Measurements from ENCODE around the gene RHBDL2. TPM values are rescaled to one million over a fixed set of nuclear protein-coding genes. Genes with fewer than 3 reads are reported as not detected.

The RHBDL2 gene
- total RNA-seq, 8 experiments from 2014 or later, result 0.05 to 0.85 (median 0.58) TPM

DNA sequence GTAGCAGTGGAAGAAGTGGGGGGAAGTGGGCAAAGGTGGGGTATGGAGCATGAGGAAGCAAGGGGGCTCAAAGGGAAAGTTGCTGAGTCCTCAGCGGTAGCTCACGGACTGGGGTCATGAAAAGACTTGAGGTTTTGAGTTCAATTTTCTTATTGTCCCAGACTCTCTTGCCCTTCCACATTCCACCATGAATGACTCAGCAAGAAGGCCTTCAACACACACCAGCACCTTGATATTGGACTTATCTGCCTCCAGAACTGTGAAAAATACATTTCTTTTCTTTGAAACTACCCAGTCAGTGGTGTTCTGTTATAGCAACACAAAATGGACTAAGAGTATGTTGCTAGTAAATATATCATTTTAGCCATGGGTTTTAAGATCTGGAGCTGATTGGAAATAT, 17.3 kb upstream of the RHBDL2 start:
- Histone ChIP-seq H3K4me1 (replicated peaks in 1 of 2) (no peaks in the 10 kb centered on the region), H3K4me3 (no peak overlapping the region), H3K27ac (no peak overlapping the region)
- WGBS, 10 experiments, result 93 to 100% (median 100%) methylated on average over 2 of the region's 2 CpGs; no CpG with 5 or more reads in 5 of the 10 experiments
- in situ Hi-C loops (cut with MboI; ENCODE audit: low pct_unique_long_range_greater_than_20kb in 2 of 9, low sequenced_read_pairs in 9 of 9, unreplicated experiment in 9 of 9), result no loop called here
- no peak for ATAC-seq (replicated peaks in 6 of 8)

DNA sequence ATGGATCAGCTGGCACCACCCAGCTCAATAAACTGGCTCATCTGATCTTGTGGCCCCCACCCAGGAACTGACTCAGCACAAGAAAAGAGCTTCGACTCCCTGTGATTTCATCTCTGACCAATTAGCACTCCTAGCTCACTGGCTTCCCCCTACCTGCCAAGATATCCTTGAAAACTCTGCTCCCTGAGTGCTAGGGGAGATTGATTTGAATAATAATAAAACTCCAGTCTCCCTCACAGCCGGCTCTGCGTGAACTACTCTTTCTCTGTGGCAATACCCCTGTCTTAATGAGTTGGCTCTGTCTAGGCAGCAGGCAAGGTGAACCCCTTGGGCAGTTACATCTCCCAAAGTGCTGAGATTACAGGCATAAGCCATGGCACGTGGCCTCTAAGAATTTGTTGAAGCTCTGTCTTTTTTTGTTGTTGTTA, 11.8 kb upstream of the RHBDL2 start:
- WGBS, 10 experiments, result 20 to 46% (median 29%) methylated on average over 2 to 4 of the region's 4 CpGs; no CpG with 5 or more reads in 5 of the 10 experiments
- Histone ChIP-seq H3K4me3 (no peak overlapping the region), H3K27ac (no peak overlapping the region), H3K4me1 (replicated peaks in 1 of 2) (no peaks in the 10 kb centered on the region)
- in situ Hi-C loops (cut with MboI; ENCODE audit: low pct_unique_long_range_greater_than_20kb in 2 of 9, low sequenced_read_pairs in 9 of 9, unreplicated experiment in 9 of 9), result no loop called here
- no peak for ATAC-seq (replicated peaks in 6 of 8)

DNA sequence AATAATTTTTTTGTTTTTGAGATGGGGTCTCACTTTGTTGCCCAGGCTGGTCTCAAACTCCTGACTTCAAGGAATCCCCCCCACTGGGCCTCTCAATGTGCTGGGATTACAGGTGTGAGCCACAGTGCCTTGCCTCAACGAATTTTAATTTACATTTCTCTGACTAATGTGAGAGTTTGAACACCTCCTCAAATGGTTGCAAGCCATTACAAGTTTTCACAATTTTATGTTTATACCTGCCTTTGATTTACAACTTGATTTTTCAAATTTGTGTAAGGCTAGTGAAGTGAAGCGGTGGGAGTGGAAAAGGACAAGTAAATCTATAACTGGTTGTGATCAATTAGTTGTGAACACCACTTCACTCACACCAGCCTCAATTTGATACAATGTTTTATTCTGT, 8.9 kb upstream of the RHBDL2 start:
- H3K27ac ChIP-seq, result no peak overlapping the region
- WGBS, 10 experiments, result 41 to 100% (median 77%) methylated on average over 1 to 2 of the region's 2 CpGs; no CpG with 5 or more reads in 2 of the 10 experiments
- in situ Hi-C loops (cut with MboI; ENCODE audit: low pct_unique_long_range_greater_than_20kb in 2 of 9, low sequenced_read_pairs in 9 of 9, unreplicated experiment in 9 of 9), result no loop called here
- no peak overlapping the region for H3K4me3 ChIP-seq
- H3K4me1 ChIP-seq (replicated peaks in 1 of 2), result no peaks in the 10 kb centered on the region
- no peak for ATAC-seq (replicated peaks in 6 of 8)

DNA sequence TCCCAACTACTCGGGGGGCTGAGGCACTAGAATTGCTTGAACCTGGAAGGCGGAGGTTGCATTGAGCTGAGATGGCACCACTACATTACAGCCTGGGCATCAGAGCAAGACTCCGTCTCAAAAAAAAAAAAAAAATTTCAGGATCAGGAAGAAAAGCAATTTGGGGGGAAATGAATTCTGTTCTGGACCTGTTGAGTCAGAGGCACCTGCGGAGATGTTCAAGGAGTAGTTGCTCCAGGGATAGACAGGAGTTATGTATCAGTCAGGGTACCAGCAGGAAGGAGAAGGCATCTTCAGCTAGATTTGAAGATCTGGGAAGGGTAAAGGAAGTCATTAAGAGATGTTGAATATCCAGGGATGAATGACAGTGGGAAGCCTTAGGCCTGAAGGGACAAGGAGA, 2.9 kb upstream of the RHBDL2 start:
- WGBS, 10 experiments, result 57 to 100% (median 90%) methylated on average over 1 to 4 of the region's 4 CpGs; no CpG with 5 or more reads in 1 of the 10 experiments
- in situ Hi-C loops (cut with MboI; ENCODE audit: low pct_unique_long_range_greater_than_20kb in 2 of 9, low sequenced_read_pairs in 9 of 9, unreplicated experiment in 9 of 9), result no loop called here
- no peak for ATAC-seq (replicated peaks in 6 of 8)
- Histone ChIP-seq H3K4me1 (replicated peaks in 1 of 2) (no peaks in the 10 kb centered on the region), H3K4me3 (no peak overlapping the region), H3K27ac (no peak overlapping the region)

DNA sequence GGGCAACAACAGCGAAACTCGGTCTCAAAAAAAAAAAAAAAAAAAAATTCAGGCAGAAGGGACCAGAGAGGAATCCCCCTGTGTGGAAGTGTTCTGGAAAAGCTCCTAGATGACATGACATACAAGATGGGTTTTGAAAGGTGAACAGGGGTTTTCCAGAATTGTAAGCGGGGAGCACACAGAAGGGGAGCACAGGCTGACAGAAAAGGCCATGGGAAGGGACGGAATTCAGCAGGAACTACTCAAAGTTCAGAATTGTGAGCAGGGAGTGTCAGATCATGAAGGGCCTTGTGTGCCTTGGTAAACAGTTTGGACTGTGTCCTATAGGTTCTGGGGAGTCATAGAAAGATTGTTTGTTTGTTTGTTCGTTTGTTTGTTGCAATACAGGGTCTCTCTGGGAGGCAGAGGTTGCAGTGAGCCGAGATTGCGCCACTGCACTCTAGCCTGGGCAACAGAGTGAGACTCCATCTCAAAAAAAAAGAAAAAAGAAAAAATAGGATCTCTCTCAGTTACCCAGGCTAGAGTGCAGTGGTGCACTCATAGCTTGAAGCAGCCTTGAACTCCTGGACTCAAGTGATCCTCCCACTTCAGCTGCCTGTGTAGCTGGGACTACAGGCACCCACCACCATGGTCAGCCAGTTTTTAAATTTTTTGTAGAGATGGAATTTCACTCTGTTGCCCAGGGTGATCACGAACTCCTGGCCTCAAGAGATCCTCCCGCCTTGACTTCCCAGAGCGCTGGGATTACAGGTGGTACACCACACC, 1.2 kb upstream of the RHBDL2 start:
- Histone ChIP-seq H3K4me3 (no peak overlapping the region), H3K27ac (no peak overlapping the region), H3K4me1 (replicated peaks in 1 of 2) (no peaks in the 10 kb centered on the region)
- in situ Hi-C loops (cut with MboI; ENCODE audit: low pct_unique_long_range_greater_than_20kb in 2 of 9, low sequenced_read_pairs in 9 of 9, unreplicated experiment in 9 of 9), result no loop called here
- 80 to 96% (median 87%) methylated on average over 2 to 9 of the region's 10 CpGs for WGBS, 10 experiments
- no peak for ATAC-seq (replicated peaks in 6 of 8)

DNA sequence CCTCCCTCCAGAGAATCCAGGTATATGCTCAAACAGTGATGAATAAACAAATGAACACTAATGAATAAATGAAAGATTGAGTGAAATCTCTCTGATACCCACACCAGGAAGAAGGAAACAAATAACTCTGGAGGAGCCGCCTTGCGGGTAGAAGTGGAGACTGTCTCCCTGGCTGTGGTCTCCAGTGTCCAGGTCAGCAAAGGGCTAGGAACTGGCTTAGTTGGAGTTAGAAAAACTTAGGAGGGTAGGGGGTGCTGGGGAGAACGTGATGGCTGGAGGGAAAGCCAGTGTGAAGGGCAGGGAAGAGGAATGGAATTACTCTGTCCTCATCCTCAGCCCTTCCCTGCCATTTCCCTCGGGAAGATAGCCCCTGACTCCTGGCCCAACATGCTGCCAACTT, 537 bp downstream of the RHBDL2 start:
- 20 to 92% (median 67%) methylated on average over 1 to 4 of the region's 4 CpGs; no CpG with 5 or more reads in 4 of the 10 experiments for WGBS, 10 experiments
- no peak for ATAC-seq (replicated peaks in 6 of 8)
- Histone ChIP-seq H3K27ac (no peak overlapping the region), H3K4me3 (no peak overlapping the region), H3K4me1 (replicated peaks in 1 of 2) (no peaks in the 10 kb centered on the region)
- in situ Hi-C loops (cut with MboI; ENCODE audit: low pct_unique_long_range_greater_than_20kb in 2 of 9, low sequenced_read_pairs in 9 of 9, unreplicated experiment in 9 of 9), result no loop called here

DNA sequence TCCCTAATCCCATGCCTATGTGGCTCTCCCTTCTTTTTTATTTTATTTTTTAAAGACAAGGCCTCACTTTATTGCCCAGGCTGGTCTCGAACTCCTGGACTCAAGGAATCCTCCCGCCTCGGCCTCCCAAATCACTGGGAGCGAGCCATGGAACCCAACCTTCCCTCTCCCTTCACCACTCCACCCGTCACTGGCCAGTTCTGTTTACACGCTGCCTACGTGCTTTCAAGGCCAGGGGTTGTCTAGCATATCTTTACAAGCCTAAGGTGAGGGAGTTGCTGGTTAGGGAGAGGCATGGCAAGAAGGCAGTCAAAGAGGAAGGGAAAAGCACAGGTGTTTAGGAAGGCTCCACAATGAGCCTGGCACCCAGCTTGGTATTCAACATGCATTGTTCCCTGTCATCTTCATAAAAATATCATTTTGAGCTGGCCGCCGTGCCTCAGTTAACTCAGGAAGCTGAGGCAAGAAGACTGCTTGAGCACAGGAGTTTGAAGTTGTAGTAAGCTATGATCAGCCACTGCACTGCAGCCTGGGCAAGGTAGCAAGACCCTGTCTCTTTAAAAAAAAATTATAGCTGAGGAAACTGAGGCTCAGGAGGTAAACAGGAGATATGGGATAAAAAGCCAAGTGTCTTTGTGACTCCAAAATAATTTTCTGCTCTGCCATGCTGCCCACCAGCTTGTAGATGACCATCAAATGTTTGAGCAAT, 1.1 kb downstream of the RHBDL2 start:
- H3K4me1 ChIP-seq (replicated peaks in 1 of 2), result no peaks in the 10 kb centered on the region
- in situ Hi-C loops (cut with MboI; ENCODE audit: low pct_unique_long_range_greater_than_20kb in 2 of 9, low sequenced_read_pairs in 9 of 9, unreplicated experiment in 9 of 9), result no loop called here
- no peak overlapping the region for H3K4me3 ChIP-seq
- WGBS, 10 experiments, result 57 to 100% (median 90%) methylated on average over 2 to 9 of the region's 9 CpGs; no CpG with 5 or more reads in 1 of the 10 experiments
- no peak for ATAC-seq (replicated peaks in 6 of 8)
- H3K27ac ChIP-seq, result no peak overlapping the region

DNA sequence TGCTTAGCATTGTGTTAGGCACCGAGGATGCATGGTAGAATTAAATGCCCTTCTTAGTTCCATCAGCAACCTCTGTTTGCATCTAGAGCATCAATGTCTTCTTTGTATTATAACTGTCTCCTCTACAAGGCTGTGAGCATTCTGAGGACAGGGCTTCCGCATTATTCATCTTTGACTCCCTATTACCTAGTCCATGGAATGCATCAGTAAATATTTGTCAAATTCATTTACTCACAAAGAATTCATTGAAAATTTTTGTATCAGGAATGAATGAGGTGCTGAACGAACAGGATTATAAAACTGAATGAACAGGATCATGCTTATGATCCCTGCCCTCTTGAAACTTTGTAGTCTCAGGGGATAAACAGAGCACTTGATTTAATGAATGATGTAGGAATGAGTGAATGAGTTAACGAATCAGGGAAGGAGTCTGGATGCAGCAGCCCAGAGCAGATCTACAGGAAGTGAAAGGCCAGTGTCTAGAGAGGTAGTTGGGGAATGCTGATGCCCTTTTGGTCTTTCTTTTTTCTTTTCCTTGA, 2.8 kb downstream of the RHBDL2 start:
- Histone ChIP-seq H3K4me3 (no peak overlapping the region), H3K27ac (no peak overlapping the region), H3K4me1 (replicated peaks in 1 of 2) (no peaks in the 10 kb centered on the region)
- no peak for ATAC-seq (replicated peaks in 6 of 8)
- 15 to 54% (median 38%) methylated on average over 1 to 4 of the region's 4 CpGs for WGBS, 10 experiments
- in situ Hi-C loops (cut with MboI; ENCODE audit: low pct_unique_long_range_greater_than_20kb in 2 of 9, low sequenced_read_pairs in 9 of 9, unreplicated experiment in 9 of 9), result no loop called here

DNA sequence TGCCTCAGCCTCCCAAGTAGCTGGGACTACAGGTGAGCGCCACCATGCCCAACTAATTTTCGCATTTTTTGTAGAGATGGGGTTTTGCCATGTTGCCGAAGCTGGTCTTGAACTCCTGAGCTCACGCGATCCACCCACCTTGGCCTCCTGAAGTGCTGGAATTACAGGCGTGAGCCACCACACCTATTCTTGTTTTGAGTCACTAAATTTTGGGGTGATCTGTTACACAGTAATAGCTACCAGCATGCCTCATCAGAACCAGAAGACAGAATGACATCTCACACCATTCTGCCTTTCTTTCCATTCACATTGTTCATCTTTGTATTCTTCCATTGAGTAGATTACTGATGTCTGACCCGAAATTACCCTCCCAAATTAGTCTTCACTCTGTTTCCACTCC, 9.1 kb downstream of the RHBDL2 start:
- H3K27ac ChIP-seq, result no peak overlapping the region
- in situ Hi-C loops (cut with MboI; ENCODE audit: low pct_unique_long_range_greater_than_20kb in 2 of 9, low sequenced_read_pairs in 9 of 9, unreplicated experiment in 9 of 9), result no loop called here
- H3K4me3 ChIP-seq, result no peak overlapping the region
- H3K4me1 ChIP-seq (replicated peaks in 1 of 2), result peaks cover 0 to 2% of the 10 kb centered on the region in 2 donors
- 75 to 100% (median 91%) methylated on average over 2 to 7 of the region's 7 CpGs; no CpG with 5 or more reads in 1 of the 10 experiments for WGBS, 10 experiments
- no peak for ATAC-seq (replicated peaks in 6 of 8)

DNA sequence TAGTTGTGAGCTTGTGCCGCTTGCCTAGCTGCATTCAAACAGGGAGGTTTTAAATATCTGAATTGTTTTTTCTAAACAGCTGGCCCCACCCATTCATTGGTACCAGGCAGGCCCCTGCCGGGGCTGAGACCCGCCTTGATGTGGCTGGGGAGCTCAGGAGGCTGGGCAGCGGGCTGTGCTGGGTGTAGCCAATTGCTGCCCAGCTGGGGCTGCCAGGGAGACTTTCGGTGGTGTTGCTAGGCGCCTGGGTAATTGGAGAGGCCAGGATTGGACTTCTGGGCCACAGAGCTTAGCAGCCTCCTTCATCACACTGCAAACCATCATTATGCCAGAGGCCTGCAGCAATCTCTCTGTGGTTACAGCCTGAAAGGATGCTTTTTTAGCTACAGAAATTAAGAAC, 12.2 kb downstream of the RHBDL2 start:
- no peak overlapping the region for H3K4me3 ChIP-seq
- ATAC-seq (replicated peaks in 6 of 8), result peak; percentile 95 to 99 (median 98)
- 23 to 80% (median 55%) methylated on average over 1 to 6 of the region's 6 CpGs; no CpG with 5 or more reads in 4 of the 10 experiments for WGBS, 10 experiments
- peaks cover 0 to 2% of the 10 kb centered on the region in 2 donors for H3K4me1 ChIP-seq (replicated peaks in 1 of 2)
- in situ Hi-C loops (cut with MboI; ENCODE audit: low pct_unique_long_range_greater_than_20kb in 2 of 9, low sequenced_read_pairs in 9 of 9, unreplicated experiment in 9 of 9), result no loop called here
- no peak overlapping the region for H3K27ac ChIP-seq

DNA sequence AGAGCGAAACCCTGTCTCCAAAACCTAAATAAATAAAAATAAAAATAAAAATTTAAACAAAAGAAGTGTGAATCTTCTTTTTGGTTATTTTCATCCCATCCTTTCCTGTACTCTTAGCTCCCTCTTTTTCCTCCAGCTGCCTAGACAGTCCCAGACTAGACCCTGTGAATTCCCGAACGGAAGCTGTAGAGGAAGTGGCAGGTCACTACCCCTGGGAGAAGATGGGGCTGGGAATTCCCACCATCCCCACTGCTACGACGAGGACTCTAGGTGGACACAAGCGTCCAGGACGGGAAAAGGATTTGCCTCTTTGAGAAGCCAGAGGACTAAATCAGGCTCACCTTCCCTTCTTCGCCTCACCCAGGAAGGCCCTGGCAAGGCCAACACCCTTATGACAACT, 12.6 kb downstream of the RHBDL2 start:
- H3K4me1 ChIP-seq (replicated peaks in 1 of 2), result peaks cover 0 to 2% of the 10 kb centered on the region in 2 donors
- in situ Hi-C loops (cut with MboI; ENCODE audit: low pct_unique_long_range_greater_than_20kb in 2 of 9, low sequenced_read_pairs in 9 of 9, unreplicated experiment in 9 of 9), result no loop called here
- no peak overlapping the region for H3K4me3 ChIP-seq
- WGBS, 10 experiments, result 65 to 100% (median 87%) methylated on average over 1 to 8 of the region's 8 CpGs
- H3K27ac ChIP-seq, result no peak overlapping the region
- ATAC-seq (replicated peaks in 6 of 8), result peak in 2 of 8 experiments; percentile 13 to 22

DNA sequence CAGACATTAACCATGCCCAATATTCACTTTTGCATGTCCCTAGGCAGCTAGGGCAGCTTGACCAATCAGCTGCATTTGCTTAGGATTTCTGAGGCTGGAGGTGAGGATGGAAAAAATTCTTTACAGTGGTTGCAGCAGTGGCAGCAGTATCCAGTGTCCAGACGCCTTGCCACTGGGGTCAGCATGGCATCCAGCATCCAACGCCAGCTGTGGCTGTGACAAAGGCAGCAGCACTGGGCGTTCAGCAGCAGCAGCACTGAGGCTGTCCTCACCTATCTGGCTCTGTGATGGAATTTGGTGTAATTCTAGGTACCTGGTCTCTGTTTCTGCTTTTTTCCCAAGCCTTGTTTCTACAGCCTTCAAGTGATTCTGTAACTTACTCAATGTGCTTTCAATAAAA, 15.5 kb downstream of the RHBDL2 start:
- in situ Hi-C loops (cut with MboI; ENCODE audit: low pct_unique_long_range_greater_than_20kb in 2 of 9, low sequenced_read_pairs in 9 of 9, unreplicated experiment in 9 of 9), result no loop called here
- ATAC-seq (replicated peaks in 6 of 8), result no peak
- Histone ChIP-seq H3K4me3 (no peak overlapping the region), H3K4me1 (replicated peaks in 1 of 2) (peaks cover 0 to 2% of the 10 kb centered on the region in 2 donors), H3K27ac (no peak overlapping the region)
- 88 to 100% (median 89%) methylated on average over 3 of the region's 3 CpGs; no CpG with 5 or more reads in 7 of the 10 experiments for WGBS, 10 experiments

DNA sequence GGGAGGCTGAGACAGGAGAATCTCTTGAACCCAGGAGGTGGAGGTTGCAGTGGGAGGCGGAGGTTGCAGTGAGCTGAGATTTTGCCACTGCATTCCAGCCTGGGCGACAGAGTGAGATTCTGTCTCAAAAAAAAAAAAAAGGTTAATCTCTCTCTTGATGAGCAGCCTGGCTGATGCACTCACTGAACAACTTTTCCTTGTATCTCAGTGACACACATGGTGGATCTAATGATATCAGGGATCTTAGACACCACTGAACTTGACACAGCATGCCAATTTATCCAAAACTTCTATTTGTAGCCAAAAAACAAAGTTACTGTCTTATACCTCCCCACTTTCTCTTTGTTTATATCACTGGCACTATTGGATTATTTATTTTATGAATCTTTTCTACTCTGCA, 16.2 kb downstream of the RHBDL2 start:
- Histone ChIP-seq H3K4me1 (replicated peaks in 1 of 2) (peaks cover 0 to 2% of the 10 kb centered on the region in 2 donors), H3K27ac (no peak overlapping the region), H3K4me3 (no peak overlapping the region)
- in situ Hi-C loops (cut with MboI; ENCODE audit: low pct_unique_long_range_greater_than_20kb in 2 of 9, low sequenced_read_pairs in 9 of 9, unreplicated experiment in 9 of 9), result no loop called here
- 60 to 100% (median 100%) methylated on average over 1 to 2 of the region's 2 CpGs; no CpG with 5 or more reads in 5 of the 10 experiments for WGBS, 10 experiments
- no peak for ATAC-seq (replicated peaks in 6 of 8)

Measured in motor neuron (in vitro differentiated cells).